Loucy (cell line): ENCODE results near the gene VWA8.

Experiments used
- H2AFZ ChIP-seq: fragments of 200-600 bp; sonication (generic); 2 replicates; pipeline ENCODE4 v1.6.0; 2016; ENCODE audit warnings: antibody characterized with exemption, mild to moderate bottlenecking, low read length, moderate library complexity
- H3F3A ChIP-seq: fragments of 200-600 bp; 2 replicates; pipeline ENCODE4 v1.6.0; 2016; ENCODE audit warnings: antibody characterized with exemption, low read depth, mild to moderate bottlenecking
- H3K27me3 ChIP-seq: fragments of 200-600 bp; sonication (generic); 2 replicates; pipeline ENCODE4 v1.6.1; 2014; ENCODE audit warnings: low read length, mild to moderate bottlenecking; ENCODE audit not compliant: insufficient read depth, poor library complexity, severe bottlenecking
- H3K36me3 ChIP-seq: fragments of 200-600 bp; sonication (generic); 2 replicates; pipeline ENCODE4 v1.6.1; 2016; ENCODE audit warnings: low read length; ENCODE audit not compliant: insufficient read depth
- H3K4me1 ChIP-seq: fragments of 200-600 bp; sonication (generic); 2 replicates; pipeline ENCODE4 v1.5.1; 2014; ENCODE audit warnings: low read length, mild to moderate bottlenecking; ENCODE audit not compliant: insufficient read depth, poor library complexity, severe bottlenecking
- H3K4me2 ChIP-seq: fragments of 200-600 bp; sonication (generic); 2 replicates; pipeline ENCODE4 v1.6.0; 2014; ENCODE audit warnings: antibody characterized with exemption, low read length, low read depth, mild to moderate bottlenecking; ENCODE audit not compliant: poor library complexity, severe bottlenecking
- H3K4me3 ChIP-seq: fragments of 200-600 bp; sonication (generic); 2 replicates; pipeline ENCODE4 v1.5.1; 2014; ENCODE audit warnings: low read length, mild to moderate bottlenecking, mixed read lengths; ENCODE audit not compliant: poor library complexity, severe bottlenecking
- H3K79me2 ChIP-seq: fragments of 200-600 bp; sonication (generic); 2 replicates; pipeline ENCODE4 v1.6.1; 2014; ENCODE audit warnings: low read length; ENCODE audit not compliant: insufficient read depth
- H3K9ac ChIP-seq: fragments of 200-600 bp; sonication (generic); 2 replicates; pipeline ENCODE4 v1.6.0; 2014; ENCODE audit warnings: mild to moderate bottlenecking, low read depth, low read length, moderate library complexity; ENCODE audit not compliant: poor library complexity, severe bottlenecking
- H3K9me2 ChIP-seq: fragments of 200-600 bp; sonication (generic); replicated peaks from 2 replicates; pipeline ENCODE4 v1.6.1; 2016; ENCODE audit warnings: low read depth, low read length, mixed read lengths
- H3K9me3 ChIP-seq: fragments of 200-600 bp; sonication (generic); 2 replicates; pipeline ENCODE4 v1.6.1; 2014; ENCODE audit warnings: mild to moderate bottlenecking, antibody characterized with exemption, low read length, low read depth; ENCODE audit not compliant: insufficient read depth
- H4K20me1 ChIP-seq: fragments of 200-600 bp; sonication (generic); 2 replicates; pipeline ENCODE4 v1.6.0; 2014; ENCODE audit warnings: antibody characterized with exemption, low read length, mild to moderate bottlenecking; ENCODE audit not compliant: insufficient read depth, poor library complexity, severe bottlenecking
- CTCF ChIP-seq: fragments of 200-600 bp; sonication (generic); conservative IDR thresholded peaks from 2 replicates; pipeline ENCODE4 v1.5.1; 2014; ENCODE audit warnings: mild to moderate bottlenecking, antibody characterized with exemption, low read length
- EZH2phosphoT487 ChIP-seq: fragments of 200-600 bp; IDR thresholded peaks from 2 replicates; pipeline ENCODE4 v1.6.1; 2018; ENCODE audit warnings: antibody characterized with exemption, mild to moderate bottlenecking, moderate library complexity, borderline replicate concordance

VWA8 gene

GRCh38 chr13:41608111-41608838 is 352.6 kb downstream of the VWA8 start:
- Histone ChIP-seq H3K4me2 (no peak overlapping the region), H3K36me3 (peaks cover 3% of the 10 kb centered on the region; the same call in 1 of the 2 replicates), H3F3A (no peaks in the 10 kb centered on the region), H2AFZ (no peak overlapping the region), H3K4me1 (no peaks in the 10 kb centered on the region), H3K27me3 (no peaks in the 10 kb centered on the region), H3K4me3 (no peak overlapping the region), H4K20me1 (no peaks in the 10 kb centered on the region), H3K9me3 (no peaks in the 10 kb centered on the region), H3K79me2 (no peaks in the 10 kb centered on the region), H3K9me2 (no peaks in the 10 kb centered on the region), H3K9ac (no peak overlapping the region)
- no peak for TF ChIP-seq EZH2phosphoT487
- no peak for TF ChIP-seq CTCF

- TF ChIP-seq EZH2phosphoT487 (no peak), CTCF (no peak)
- no peak overlapping the region for H3K4me3 ChIP-seq
- no peaks in the 10 kb centered on the region for H4K20me1 ChIP-seq
- H2AFZ ChIP-seq, result no peak overlapping the region
- no peaks in the 10 kb centered on the region for H3K27me3 ChIP-seq
- no peak overlapping the region for H3K4me2 ChIP-seq
- H3K9me3 ChIP-seq, result no peaks in the 10 kb centered on the region
- no peak overlapping the region for H3K9ac ChIP-seq
- no peaks in the 10 kb centered on the region for H3F3A ChIP-seq
- H3K36me3 ChIP-seq, result peaks cover 3% of the 10 kb centered on the region; the same call in 1 of the 2 replicates
- H3K4me1 ChIP-seq, result no peaks in the 10 kb centered on the region
- H3K9me2 ChIP-seq, result no peaks in the 10 kb centered on the region
- H3K79me2 ChIP-seq, result no peaks in the 10 kb centered on the region
These were observed 354.3 kb downstream of the VWA8 start for GRCh38 chr13:41606646-41607045.

GRCh38 chr13:41605319-41606285 is 355.3 kb downstream of the VWA8 start:
- Histone ChIP-seq H3K9me2 (no peaks in the 10 kb centered on the region), H3K36me3 (peaks cover 3% of the 10 kb centered on the region; the same call in 1 of the 2 replicates), H3K27me3 (no peaks in the 10 kb centered on the region), H3K9me3 (no peaks in the 10 kb centered on the region), H3K9ac (no peak overlapping the region), H3F3A (no peaks in the 10 kb centered on the region), H3K4me2 (no peak overlapping the region), H3K79me2 (no peaks in the 10 kb centered on the region), H3K4me1 (no peaks in the 10 kb centered on the region), H2AFZ (no peak overlapping the region), H3K4me3 (no peak overlapping the region), H4K20me1 (no peaks in the 10 kb centered on the region)
- no peak for TF ChIP-seq CTCF
- no peak for TF ChIP-seq EZH2phosphoT487
